Measurements from ENCODE around the gene BCAP31.

- TF ChIP-seq CTCF (IDR thresholded peaks at IDR 0.05) (no peak), POLR2A (IDR thresholded peaks at IDR 0.05) (no peak)
Measured at GRCh38 chrX:153659268-153659667, 64.9 kb downstream of the BCAP31 start.

Data from tibial nerve (tissue), 3 donors.